ENCODE measurements around the gene TREH.
A peak's percentile ranks its signal among the peaks of the same experiment; 100 is the strongest.
"Not testable (repeated sequence)": the region's sequence is repeated elsewhere in the genome, so short reads cannot be mapped to it uniquely, and the experiment has no call there.

TREH gene

GRCh38 chr11:118697346-118697745, 17.9 kb upstream of the TREH start:
- DNase-seq (ENCODE audit: low read depth, low spot score) = no peak

GRCh38 chr11:118696673-118697226, 17.3 kb upstream of the TREH start:
- peak; percentile 22 for DNase-seq (ENCODE audit: low read depth, low spot score)

- DNase-seq (ENCODE audit: low read depth, low spot score) = no peak
Observed at GRCh38 chr11:118694771-118695170, 15.3 kb upstream of the TREH start.

GRCh38 chr11:118694185-118694584, 14.7 kb upstream of the TREH start:
- DNase-seq (ENCODE audit: low read depth, low spot score) = no peak

- peak; percentile 60 for DNase-seq (ENCODE audit: low read depth, low spot score)
Observed at GRCh38 chr11:118691926-118692830, 12.7 kb upstream of the TREH start.

- no peak for DNase-seq (ENCODE audit: low read depth, low spot score)
Observed at GRCh38 chr11:118690553-118691304, 11.3 kb upstream of the TREH start.

- DNase-seq (ENCODE audit: low read depth, low spot score) = peak; percentile 98
Observed at GRCh38 chr11:118689852-118690552, 10.6 kb upstream of the TREH start.

- DNase-seq (ENCODE audit: low read depth, low spot score) = no peak
Observed at GRCh38 chr11:118689503-118689851, 10.0 kb upstream of the TREH start.

GRCh38 chr11:118688851-118689502, 9.5 kb upstream of the TREH start:
- no peak for DNase-seq (ENCODE audit: low read depth, low spot score)

- not testable (repeated sequence) for DNase-seq (ENCODE audit: low read depth, low spot score)
Observed at GRCh38 chr11:118688339-118688738, 8.9 kb upstream of the TREH start.

- no peak for DNase-seq (ENCODE audit: low read depth, low spot score)
Observed at GRCh38 chr11:118687906-118688305, 8.5 kb upstream of the TREH start.

GRCh38 chr11:118684187-118684586, 4.7 kb upstream of the TREH start:
- no peak for DNase-seq (ENCODE audit: low read depth, low spot score)

GRCh38 chr11:118682939-118683338, 3.5 kb upstream of the TREH start:
- DNase-seq (ENCODE audit: low read depth, low spot score) = not testable (repeated sequence)

- no peak for DNase-seq (ENCODE audit: low read depth, low spot score)
Observed at GRCh38 chr11:118682372-118682771, 2.9 kb upstream of the TREH start.

GRCh38 chr11:118678908-118679307, 542 bp downstream of the TREH start:
- DNase-seq (ENCODE audit: low read depth, low spot score) = peak; percentile 83

- DNase-seq (ENCODE audit: low read depth, low spot score) = no peak
Observed at GRCh38 chr11:118677977-118678376, 1.5 kb downstream of the TREH start.

GRCh38 chr11:118674082-118674435, 5.4 kb downstream of the TREH start:
- no peak for DNase-seq (ENCODE audit: low read depth, low spot score)

- DNase-seq (ENCODE audit: low read depth, low spot score) = no peak
Observed at GRCh38 chr11:118673361-118674081, 5.9 kb downstream of the TREH start.

- DNase-seq (ENCODE audit: low read depth, low spot score) = no peak
Observed at GRCh38 chr11:118672846-118673245, 6.6 kb downstream of the TREH start.

GRCh38 chr11:118671254-118671653, 8.2 kb downstream of the TREH start:
- DNase-seq (ENCODE audit: low read depth, low spot score) = no peak

GRCh38 chr11:118670063-118670462, 9.4 kb downstream of the TREH start:
- DNase-seq (ENCODE audit: low read depth, low spot score) = no peak
